HT-29 (cell line): Measurements from ENCODE around the gene TBC1D10A. TPM values are rescaled to one million over a fixed set of nuclear protein-coding genes. Genes with fewer than 3 reads are reported as not detected.
A peak's percentile ranks its signal among the peaks of the same experiment; 100 is the strongest.

Source experiments
- DNase-seq: peaks from one replicate; pipeline ENCODE4 v3.0.0-alpha.2; 2015; ENCODE audit warnings: low spot score
- total RNA-seq: library from RNA; depleted of rRNA; stranded (reverse); fragments of >200 nt; shearing (Covaris generic); gene quantifications from 2 replicates; pipeline ENCODE4 v1.2.3, GENCODE V29; 2014

TBC1D10A gene
- total RNA-seq, 1 experiment from 2014 or later: 17.4 TPM

DNA sequence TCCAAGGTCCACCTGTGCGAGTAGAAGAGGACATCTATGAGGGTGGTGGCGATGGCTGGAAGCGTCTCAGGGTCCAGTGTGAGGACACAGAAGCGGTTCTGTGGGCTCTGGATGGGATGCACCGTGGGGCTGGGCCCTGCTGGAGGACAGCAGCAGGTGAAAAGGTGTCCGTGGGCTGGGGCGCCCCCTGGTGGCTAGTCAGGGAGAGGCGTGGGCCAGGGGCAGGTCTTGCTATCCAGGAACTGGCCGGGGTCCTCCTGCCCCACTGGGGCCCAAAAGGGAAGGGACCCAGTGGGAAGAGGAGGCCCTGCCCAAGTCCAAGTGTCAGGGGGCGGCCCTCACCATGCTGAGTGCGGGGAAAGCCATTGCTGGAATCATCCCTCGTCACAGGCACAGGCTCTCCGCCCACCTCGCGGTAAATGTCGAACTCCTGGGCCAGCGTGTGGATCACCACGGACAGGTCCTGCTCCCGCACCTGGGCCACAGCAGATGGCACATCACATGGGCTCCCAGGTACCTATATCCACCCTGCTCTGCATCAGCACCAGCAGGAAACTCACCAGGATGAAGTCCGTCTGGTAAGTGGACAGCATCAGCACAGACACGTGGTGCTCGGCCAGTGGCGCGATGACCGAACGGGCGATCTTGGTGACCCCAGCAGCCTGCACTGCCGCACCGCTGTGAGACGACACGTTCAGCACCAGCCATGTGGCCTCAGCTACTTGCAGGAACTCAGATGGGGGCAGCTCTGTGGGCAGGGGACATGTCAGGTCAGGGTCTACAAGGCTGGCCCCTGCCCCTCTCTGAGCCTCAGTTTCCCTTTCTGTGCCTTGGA is 39.7 kb downstream of the TBC1D10A start:
- peak; percentile 69 for DNase-seq

DNA sequence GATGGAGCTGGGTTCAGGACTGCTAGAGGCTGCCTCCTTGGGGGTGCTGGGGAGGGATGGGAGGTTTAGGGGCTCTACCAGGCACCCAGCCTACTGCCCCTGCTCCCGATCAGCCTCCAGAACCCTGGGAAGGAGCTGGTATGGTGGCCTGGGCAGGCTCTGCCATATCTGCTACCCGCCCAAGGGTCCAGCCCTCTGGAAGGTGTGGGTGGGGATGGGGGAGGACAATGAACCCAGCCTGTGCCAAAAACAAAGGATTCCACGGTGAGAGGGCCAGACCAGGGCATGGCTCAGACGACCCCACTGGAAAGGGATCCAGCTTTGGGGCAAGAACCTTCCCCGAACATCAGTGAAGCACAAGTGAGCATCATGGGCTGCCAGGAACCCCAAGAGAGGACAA is 40.4 kb downstream of the TBC1D10A start:
- no peak for DNase-seq

DNA sequence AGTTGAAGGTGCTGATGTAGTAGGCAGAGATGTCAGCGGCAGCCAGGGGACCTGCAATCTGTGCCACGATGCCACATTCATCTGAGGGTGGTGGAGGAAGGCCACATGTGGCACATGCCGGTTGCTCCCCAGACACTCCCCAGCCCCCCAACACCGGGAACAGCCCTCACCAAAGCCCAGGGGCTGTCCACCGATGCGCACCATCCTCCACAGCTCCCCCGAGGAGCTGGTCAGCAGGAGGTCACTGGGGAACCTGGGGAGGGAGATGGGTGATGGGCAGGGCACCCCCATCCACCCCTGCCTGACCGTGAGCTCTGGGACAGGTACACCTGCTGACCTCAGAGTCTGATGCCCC is 40.9 kb downstream of the TBC1D10A start:
- no peak for DNase-seq

DNA sequence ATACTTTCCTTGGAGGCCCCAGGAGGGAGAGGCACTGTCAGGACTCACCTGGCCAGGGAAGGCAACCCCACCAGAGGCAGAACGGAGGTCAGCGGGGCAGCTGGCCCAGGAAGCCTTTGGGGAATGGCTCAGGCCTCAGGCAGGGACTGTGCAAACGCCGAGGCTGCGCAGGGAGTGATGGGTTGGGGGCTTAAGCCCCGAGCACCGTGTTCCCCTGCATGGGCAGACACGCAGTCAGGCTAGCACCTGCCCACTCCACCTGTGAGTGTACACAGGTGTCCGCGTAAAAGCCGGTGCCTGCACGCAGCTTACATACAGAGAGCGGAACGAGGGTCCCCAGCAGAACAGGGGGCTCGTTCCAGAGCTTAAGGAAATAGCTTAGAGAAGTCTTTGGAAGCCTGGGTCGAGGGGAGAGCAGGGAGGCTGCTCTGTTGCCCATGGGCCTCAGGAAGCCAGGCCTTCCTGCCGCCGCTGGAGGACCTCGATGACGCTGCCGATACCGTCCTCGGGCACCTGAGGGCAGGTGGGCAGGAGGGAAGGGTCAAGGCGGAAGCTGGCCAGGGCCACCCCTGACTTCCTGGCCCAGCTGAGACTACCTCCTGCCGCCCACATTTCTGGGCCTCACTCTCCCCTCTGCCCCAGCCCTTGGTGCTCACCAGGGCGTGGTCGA is 41.4 kb downstream of the TBC1D10A start:
- no peak for DNase-seq

DNA sequence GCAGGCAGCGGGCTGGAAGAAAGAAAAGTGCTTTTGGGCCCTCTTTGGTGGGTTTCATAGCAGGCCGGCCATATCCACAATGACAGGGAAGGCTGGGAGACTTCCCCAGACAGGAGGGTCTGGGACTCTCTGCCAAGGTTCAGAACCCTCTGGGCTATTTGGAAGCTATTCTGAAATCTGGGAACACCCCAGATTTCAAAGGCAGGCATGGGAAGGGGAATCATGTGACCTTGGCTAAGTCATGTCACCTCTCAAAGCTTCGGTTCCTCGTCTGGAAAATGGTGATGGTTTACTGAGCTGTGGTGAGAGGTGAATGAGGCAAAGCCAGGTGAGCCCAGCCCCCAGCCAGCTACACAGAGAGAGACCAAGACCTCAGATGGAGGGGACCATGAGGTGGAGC is 42.1 kb downstream of the TBC1D10A start:
- no peak for DNase-seq

DNA sequence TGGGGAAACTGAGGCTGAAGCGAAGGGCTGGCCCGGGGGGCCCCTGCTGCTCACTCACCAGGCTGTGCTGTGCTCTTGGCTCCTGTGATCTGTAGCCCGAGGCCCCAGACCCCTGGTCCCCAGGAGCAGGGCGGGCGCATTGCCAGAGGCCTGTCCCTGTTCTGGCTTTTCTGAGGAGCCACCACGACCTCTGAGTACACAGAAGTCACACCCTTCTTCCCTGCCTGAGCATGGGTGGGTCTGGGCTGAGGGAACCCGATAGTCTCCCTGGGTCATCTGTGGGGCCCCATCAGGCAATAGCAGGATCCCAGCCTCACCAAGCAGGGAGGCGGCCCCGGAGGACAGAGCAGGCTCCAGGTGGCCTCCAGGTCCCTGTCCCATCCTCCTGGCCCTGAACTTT is 42.6 kb downstream of the TBC1D10A start:
- DNase-seq: no peak

DNA sequence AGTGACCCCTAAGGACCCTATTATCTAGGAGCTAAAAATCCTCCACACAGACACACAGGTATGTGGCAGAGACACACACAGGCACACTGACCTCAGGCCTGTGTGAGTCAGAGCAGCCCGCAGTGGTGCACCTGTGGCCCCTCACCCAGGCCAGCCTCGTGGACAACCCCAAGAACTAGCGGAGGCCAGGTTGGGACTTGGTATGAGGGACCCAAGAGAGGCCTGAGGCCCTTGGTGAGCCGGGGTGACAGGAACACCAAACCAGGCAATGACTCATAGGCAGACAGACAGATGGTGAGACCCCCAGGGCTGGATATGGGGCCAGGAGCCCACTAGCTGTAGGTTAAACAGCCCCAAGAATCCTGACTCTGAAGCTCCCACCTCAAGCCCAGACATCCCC is 43.4 kb downstream of the TBC1D10A start:
- no peak for DNase-seq

DNA sequence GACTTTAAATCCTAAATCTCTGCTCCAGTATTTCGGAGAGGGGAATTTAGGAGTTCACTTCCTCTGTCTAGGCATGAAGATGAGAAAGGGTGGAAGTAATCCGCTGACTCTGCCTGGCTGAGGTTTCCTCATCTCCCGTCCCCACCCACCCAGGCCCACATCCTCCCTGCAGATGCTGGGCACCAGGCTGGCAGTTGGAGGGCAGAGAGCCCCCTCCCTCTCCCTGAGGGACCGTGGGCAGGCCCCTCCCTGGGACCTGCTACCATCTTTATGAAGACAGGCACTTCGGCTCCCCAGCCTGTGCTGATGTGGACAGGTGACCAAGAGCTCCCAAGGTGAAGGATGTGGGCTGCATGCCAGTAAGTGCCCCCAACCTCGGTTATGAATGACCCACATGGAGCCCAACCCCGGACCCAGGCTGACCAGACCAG is 44.1 kb downstream of the TBC1D10A start:
- no peak for DNase-seq

DNA sequence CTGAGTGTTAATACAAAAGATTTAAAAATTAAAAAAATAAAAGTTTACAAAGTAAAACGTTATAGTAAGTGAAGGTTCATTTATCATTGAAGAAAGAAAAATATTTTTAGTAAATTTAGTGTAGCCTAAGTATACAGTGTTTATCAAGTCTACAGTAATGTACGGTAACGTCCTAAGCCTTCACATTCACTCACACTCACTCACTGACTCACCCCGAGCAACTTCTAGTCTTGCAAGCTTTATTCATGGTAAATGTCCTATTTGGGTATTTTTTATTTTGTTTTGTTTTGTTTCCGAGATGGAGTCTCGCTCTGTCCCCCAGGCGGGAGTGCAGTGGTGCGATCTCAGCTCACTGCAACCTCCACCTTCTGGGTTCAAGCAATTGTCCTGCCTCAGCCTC is 46.2 kb downstream of the TBC1D10A start:
- DNase-seq: no peak

DNA sequence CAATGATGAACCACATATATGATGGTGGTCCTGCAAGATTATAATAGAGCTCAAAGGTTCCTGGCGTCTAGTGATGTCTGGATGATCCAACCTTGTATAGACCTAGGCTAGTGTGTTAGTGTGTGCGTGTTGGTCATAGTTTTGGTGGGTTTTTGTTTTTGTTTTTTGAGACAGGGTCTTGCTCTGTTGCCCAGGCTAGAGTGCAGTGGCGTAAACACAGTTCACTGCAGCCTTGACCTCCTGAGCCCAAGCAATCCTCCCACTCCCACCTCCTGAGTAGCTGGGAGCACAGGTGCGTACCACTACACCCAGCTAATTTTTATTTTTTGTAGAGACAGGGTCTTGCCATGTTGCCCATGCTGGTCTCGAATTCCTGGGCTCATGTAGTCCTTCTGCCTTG is 46.8 kb downstream of the TBC1D10A start:
- no peak for DNase-seq

DNA sequence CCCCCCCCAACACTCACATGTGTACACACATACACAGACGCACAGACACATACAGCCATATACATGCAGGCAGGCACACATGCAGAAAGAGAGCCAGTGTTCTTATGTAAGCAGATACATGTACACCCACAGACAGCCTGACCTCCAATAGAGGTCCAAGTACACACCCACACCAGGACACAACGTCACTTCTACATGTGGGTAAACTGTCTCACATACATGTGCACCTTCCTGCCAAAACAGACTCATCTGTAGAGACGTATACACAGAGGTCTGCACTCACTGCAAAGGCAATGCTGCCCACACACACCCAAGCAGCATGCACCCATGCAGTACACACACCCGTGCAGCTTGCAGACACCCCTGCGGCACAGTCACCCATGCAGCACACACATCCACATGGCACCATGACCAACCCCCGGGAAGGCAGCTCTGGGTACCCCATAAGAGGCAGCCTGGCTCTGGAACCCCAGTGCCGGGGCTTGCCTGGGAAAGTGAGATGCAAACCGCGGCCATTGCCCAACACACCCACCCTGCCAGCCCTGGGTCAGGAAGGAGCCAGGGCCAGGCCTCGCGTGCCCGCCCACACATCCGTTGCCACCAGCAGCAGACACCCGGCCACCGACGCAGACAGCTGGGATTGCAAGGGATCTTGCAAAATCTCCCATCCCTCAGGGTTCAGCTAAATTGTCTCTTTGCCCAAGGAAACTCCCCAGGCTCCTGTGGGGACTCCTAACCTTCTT is 47.5 kb downstream of the TBC1D10A start:
- no peak for DNase-seq

DNA sequence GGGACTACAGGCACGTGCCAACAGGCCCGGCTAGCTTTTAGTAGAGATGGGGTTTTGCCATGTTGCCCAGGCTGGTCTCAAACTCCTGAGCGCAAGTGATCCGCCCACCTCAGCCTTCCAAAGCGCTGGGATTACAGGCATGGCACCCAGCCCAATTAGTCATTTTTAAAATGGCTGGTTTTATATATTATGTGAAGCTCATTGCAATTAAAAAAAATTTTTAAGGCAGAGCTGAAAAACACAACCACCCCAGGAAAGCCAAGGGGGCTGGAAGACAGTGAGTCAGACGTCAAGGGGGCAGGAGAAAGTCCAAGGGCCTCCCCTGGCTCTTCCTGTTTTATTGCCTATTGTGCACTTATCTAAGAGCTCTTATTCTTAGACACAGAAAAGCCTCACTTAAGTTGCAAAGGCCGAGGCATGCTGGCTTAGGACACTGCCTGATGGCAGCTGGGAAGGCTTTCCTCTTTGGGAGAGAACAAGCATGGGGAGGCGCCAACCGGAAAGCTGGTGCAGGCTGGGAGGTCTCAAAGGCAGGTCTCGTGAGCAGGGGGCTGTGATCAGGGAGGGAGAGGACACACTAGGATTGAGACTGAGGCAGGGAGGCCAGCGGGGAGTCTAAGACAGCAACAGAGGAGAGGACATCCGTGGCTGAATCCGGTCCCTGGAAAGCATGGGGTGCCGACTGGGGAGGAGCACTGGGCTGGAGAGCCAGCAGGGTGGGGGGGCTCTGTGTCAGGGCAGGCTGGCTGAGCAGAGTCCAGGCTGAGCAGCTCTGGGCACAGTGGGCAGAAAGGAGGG is 49.0 kb downstream of the TBC1D10A start:
- DNase-seq: no peak

DNA sequence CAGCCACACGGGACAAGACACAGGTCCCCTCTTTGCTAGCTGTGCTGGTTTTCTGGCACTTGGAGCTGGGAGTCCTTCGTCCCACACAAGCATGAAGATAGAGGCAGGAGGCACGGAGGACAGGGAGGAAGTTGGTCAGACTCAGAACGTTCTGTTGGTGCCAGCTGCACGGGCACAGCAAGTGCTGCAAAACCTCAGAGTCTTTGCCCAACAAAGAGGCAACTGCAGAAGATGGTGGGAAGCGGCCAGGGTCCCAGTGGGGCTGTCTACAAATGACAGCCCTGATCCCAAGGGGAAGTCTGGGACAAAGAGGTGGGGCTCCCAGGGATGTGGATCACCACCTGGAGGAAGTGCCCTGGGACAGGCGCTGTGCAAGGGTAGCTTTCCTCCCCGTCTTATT is 50.7 kb downstream of the TBC1D10A start:
- no peak for DNase-seq

DNA sequence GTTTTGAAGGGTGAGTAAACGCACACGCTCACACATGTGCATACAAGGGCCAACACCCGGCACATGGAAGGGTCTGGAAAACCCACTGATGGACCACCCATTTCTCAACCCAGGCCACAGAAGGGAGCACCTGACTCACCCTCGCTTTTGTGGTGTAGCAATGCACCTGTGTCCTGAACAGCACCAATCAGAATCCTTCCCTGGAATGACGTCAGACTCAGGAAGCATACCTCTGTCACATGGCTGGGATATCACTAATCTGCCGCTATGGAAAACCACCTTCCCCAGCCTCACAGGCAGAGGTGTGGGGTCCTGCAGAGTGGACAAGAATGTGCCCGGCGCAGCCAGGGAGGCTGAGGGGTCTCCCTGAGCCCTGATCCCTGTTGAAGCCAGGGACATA is 51.1 kb downstream of the TBC1D10A start:
- peak; percentile 20 for DNase-seq

DNA sequence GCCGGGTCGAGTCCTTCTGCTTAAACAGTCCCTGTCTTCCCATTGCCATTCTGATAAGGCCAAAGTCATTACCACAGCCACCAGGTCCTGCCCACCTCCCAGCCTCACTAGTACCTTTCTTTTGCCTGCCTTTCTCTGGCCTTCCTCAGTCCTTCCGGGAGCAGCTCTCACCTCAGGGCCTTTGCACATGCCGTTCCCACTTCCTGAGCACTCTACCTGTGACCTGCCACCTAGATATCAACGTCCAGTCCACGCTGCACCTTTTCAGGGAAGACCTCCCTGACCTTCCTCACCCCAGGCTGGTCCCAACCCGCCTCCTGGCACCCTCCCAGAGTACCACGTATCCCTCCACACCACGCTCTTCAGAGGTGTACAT is 52.3 kb downstream of the TBC1D10A start:
- DNase-seq: no peak

DNA sequence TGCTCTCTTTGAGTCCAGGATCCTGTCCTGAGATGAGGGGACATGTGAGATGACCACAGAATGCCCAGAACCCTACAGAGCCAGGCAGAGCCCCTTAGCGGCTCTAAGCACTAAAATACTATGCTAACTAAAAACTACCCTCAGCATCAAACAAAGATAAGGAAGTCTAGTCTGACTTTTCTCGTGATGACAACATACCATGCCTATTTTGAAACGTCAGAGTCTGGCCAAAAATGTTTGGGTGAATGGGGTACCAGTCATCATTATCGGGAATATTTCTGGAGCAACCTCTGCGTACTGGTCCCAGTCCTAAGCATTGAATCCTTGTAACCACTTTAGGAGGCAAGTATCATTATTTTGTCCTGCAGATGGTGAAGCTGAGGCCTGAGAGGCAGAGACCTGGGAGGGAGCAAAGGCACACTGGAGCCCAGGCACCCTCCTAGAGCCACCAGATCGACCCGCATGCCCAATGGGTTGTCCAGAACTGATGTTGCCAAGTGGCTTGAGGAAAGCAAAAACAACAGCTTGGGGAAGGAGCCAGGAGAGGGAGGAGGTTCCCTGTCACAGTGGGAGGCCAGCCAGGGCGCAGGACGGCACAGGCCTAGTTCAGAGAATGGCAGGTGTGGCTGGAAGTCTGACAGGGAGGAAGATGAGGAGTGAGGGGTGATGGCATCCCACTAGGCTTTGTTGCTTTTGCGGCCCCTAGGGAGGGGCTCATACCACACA is 52.9 kb downstream of the TBC1D10A start:
- DNase-seq: no peak

DNA sequence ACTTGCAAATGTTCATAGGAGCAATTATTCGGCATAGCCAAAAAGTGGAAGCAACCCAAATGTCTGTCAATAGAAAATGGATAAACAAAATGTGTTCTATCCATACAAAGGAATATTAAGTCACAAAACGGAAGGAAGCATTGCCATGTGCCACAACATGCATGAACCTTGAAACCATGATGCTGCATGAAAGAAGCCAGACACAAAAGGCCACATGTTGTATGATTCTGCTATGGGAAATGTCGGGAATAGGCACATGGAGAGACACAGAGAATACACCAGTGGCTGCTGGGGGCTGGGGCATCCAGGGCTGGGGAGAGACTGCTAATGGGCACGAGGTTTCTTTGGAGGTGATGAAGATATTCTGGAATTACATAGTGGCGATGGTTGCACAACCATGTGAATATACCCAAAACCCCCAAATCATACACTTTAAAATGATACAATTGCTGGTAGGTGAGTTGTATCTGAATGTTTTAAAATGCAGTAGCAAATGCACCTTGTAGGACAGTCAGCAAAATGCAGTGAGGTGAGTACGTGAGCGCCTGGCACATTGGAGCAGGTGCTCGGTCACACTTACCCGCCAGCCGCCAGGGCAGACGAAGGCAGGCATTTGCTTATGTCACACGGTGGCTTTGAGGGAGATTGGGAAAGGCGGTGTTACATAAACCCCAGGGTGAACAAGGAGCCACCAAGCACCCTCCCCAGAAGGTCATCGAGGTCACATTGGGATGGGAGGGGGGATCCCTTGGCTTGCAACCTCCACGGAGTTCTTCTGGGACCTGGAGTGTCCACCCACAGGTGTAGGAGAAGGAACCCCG is 53.8 kb downstream of the TBC1D10A start:
- no peak for DNase-seq

DNA sequence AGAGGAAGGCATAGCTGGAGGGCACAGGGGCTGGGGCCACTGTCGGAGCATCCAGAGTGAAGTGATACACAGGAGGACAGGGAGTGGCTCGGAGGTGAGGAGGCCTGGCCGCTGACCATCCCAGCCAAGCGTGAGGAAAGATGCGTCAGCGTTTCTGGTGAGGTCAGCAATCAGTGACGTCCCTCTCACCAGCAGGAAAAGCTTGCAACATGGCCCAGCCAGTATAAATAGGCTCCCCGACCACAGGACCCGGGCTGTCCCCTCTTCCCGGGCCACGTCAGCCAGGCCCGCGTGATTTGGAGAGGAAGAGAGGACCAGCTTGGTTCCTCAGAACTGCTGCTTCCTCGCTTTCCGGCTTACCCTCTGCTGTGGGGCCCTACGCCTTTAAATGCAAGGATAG is 55.9 kb downstream of the TBC1D10A start:
- no peak for DNase-seq

DNA sequence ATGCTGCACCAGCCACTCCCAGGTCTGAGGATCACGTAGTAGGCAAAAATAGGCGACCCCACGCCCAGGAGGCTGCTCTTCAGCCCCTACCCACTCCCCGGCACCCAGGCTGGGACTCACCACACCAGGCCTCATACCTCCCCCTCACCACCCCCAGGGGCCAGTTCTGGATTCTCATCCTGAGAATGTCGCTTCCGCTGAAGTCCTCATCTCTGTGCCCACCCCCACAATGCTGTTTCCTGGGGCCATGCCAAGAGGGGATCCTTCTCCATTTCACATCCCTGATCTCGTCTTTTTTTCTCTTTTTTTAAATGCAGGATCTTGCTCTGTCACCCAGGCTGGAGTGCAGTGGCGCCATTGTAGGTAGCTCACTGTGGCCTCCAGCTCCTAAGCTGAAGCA is 58.4 kb downstream of the TBC1D10A start:
- DNase-seq: no peak
